Ectodermal cell (in vitro differentiated cells): ENCODE results near the gene TARM1.
"Not testable (repeated sequence)": the region's sequence is repeated elsewhere in the genome, so short reads cannot be mapped to it uniquely, and the experiment has no call there.

ENCODE experiments used
- H3K27ac ChIP-seq: 2 replicates; pipeline ENCODE4 v1.7.0; 2013; ENCODE audit warnings: mild to moderate bottlenecking, low read depth, low read length; ENCODE audit not compliant: insufficient read depth, poor library complexity, severe bottlenecking
- H3K27me3 ChIP-seq: 2 replicates; pipeline ENCODE4 v1.7.0; 2013; ENCODE audit warnings: mild to moderate bottlenecking, low read length; ENCODE audit not compliant: insufficient read depth, control insufficient read depth, poor library complexity, severe bottlenecking
- H3K36me3 ChIP-seq: one replicate; pipeline ENCODE4 v1.7.0; 2013; ENCODE audit warnings: low read length; ENCODE audit not compliant: control insufficient read depth, insufficient read depth
- H3K4me1 ChIP-seq: one replicate; pipeline ENCODE4 v1.7.0; 2013; ENCODE audit warnings: low read length; ENCODE audit not compliant: control insufficient read depth, insufficient read depth
- H3K4me3 ChIP-seq: 2 replicates; pipeline ENCODE4 v1.7.0; 2013; ENCODE audit warnings: low read depth, low read length, control low read depth; ENCODE audit not compliant: insufficient read depth
- H3K9me3 ChIP-seq: 2 replicates; pipeline ENCODE4 v1.7.0; 2013; ENCODE audit warnings: mild to moderate bottlenecking, low read length, moderate library complexity; ENCODE audit not compliant: control insufficient read depth
- WGBS, 2 experiments: methylation state at CpG; one replicate each; pipeline ENCODE4 v1.1.7; 2013; ENCODE audit warnings: missing lambda C conversion rate in 2 of 2; 5-methylcytosine and 5-hydroxymethylcytosine counted together

TARM1 gene

DNA sequence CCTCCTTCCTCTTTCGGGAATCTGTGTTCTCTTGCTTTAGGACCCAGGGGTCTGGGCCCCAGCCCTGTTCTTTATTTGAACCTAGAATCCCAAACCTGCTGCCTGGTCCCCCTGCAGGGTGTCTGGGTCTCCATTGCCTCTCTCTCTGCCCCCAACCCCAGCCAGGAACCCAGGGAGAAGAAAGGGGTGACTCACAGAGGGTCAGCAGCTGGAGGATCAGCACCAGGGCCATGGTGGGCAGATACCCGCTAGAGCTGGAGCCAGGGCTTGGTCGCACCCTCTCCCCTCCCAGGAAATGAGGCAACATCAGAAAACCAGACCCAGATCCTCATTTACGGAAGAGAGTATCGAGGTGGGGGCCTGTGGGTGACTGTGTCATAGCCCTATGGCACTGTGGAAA is 19.4 kb upstream of the TARM1 start, which contains the start of gene OSCAR:
Gene OSCAR (minus strand): TSS at position 243 of the 400 bp plus-strand sequence. CDS start 11 bp downstream, at position 232.
- peaks cover 1% of the 10 kb centered on the region for H3K36me3 ChIP-seq
- 88% methylated on average over 5 of the region's 5 CpGs for WGBS, 2 experiments
- no peak within 1 kb of the TSS for H3K27ac ChIP-seq
- H3K4me3 ChIP-seq, result no peak within 1 kb of the TSS
- no peaks in the 10 kb centered on the region for H3K9me3 ChIP-seq
- H3K4me1 ChIP-seq, result peaks cover 2% of the 10 kb centered on the region
- H3K27me3 ChIP-seq, result peaks cover 23% of the 10 kb centered on the region

DNA sequence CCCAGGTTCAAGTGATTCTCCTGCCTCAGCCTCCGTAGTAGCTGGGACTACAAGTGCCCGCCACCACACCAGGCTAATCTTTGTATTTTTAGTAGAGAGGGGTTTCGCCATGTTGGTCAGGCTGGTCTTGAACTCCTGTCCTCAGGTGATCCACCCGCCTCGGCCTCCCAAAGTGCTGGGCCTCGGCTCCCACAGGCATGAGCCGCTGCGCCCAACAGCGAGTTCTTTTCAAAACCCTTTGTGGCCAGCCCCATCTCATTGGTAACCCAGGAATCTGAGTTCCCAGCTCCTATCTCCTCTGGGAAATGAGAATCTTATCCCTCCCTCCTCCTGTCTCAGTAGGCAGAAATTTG is 18.7 kb upstream of the TARM1 start:
- H3K4me1 ChIP-seq, H3K9me3 ChIP-seq, H3K36me3 ChIP-seq, H3K27ac ChIP-seq, H3K4me3 ChIP-seq: not testable (repeated sequence)
- 80 to 83% methylated on average over 9 of the region's 9 CpGs for WGBS, 2 experiments
- H3K27me3 ChIP-seq, result peaks cover 30% of the 10 kb centered on the region

DNA sequence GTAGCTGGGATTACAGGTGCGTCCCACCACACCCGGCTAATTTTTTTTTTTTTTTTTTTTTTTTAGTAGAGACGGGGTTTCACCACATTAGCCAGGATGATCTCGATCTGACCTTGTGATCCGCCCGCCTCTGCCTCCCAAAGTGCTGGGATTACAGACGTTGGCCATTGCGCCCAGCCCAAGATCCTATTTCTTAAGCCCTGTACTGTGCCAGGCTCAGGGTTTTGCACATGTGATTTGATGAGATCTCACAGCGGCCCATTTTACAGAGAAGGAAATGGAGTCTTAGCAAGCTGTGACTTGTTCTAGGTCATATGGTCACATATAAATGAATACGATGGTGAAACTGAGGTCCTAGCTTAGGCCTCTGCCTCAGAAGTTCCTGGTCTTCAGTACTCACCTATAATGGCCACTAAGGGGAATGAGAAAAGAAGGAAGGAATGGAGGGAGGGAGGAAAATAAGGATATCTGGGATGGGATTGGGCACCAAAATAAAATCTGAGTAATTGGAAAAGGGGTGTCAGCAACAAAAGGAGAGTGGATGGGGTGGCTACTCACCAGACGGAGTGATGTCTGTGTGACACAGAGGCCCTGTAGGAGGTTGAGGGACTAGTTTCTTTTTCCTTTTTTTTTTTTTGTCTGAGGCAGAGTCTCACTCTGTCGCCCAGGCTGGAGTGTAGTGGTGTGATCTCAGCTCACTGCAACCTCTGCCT is 18.2 kb upstream of the TARM1 start:
- H3K27me3 ChIP-seq, result peaks cover 35% of the 10 kb centered on the region
- no peak overlapping the region for H3K27ac ChIP-seq
- H3K4me1 ChIP-seq, result peaks cover 2% of the 10 kb centered on the region
- H3K9me3 ChIP-seq, result no peaks in the 10 kb centered on the region
- no peak overlapping the region for H3K4me3 ChIP-seq
- no peaks in the 10 kb centered on the region for H3K36me3 ChIP-seq
- 89 to 90% methylated on average over 10 to 12 of the region's 12 CpGs for WGBS, 2 experiments

DNA sequence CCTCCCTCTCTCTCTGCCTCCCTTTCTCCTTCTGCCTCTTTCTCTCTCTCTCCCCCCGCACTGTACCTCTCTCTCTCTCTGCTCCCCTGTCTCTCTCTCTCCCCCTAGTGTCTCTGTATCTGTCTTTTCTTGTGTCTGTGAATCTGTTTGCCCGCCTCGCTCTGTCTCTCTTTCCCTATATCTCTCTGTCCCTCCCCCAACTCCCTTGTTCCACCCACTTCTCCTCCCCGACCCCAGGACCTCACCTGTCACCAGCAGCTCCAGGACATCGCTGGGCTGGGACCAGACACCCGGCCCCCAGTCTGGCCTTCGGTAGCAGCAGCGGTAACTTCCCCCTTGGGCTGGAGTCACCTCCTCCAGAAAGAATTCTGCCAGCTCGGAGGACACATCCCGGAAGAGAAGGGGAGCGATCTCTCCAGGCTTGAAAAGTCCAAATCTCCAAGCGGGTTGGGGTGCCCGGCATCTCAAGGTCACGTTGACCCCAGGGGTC is 15.5 kb upstream of the TARM1 start:
- Histone ChIP-seq H3K27me3 (peaks cover 37% of the 10 kb centered on the region), H3K4me3 (peak overlapping the region; percentile 14), H3K36me3 (no peaks in the 10 kb centered on the region), H3K27ac (no peak overlapping the region), H3K4me1 (peaks cover 2% of the 10 kb centered on the region), H3K9me3 (no peaks in the 10 kb centered on the region)
- WGBS, 2 experiments, result 8 to 15% methylated on average over 14 of the region's 14 CpGs

DNA sequence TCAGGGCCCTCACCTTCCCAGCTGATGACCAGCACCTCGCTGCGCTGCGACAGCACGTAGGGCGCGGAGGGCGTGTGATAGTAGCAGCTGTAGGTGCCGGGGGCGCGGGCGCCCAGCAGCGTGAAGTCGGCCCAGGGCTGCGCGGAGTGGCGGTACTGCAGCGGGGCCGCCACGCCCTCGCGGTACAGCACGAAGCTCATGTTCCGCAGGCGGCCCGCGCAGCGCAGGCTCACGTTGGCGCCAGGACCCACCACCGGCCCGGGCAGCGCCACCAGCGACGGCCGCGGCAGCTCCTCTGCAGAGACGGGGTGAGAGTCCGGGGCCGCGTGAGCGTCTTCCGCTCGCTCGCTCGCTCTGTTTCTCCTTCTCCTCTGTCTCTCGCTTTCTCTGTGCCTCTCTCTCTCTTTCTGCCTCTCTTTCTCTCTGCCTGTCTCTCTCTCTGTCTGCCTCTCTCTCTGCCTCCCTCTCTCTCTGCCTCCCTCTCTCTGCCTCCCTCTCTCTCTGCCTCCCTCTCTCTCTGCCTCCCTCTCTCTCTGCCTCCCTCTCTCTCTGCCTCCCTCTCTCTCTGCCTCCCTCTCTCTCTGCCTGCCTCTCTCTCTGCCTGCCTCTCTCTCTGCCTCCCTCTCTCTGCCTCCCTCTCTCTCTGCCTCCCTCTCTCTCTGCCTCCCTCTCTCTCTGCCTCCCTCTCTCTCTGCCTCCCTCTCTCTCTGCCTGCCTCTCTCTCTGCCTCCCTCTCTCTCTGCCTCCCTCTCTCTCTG is 14.9 kb upstream of the TARM1 start:
- not testable (repeated sequence) for H3K27ac ChIP-seq, H3K4me1 ChIP-seq, H3K36me3 ChIP-seq, H3K9me3 ChIP-seq
- WGBS, 2 experiments, result 1% methylated on average over 46 of the region's 46 CpGs
- Histone ChIP-seq H3K27me3 (peaks cover 37% of the 10 kb centered on the region), H3K4me3 (peak overlapping the region; percentile 33)

DNA sequence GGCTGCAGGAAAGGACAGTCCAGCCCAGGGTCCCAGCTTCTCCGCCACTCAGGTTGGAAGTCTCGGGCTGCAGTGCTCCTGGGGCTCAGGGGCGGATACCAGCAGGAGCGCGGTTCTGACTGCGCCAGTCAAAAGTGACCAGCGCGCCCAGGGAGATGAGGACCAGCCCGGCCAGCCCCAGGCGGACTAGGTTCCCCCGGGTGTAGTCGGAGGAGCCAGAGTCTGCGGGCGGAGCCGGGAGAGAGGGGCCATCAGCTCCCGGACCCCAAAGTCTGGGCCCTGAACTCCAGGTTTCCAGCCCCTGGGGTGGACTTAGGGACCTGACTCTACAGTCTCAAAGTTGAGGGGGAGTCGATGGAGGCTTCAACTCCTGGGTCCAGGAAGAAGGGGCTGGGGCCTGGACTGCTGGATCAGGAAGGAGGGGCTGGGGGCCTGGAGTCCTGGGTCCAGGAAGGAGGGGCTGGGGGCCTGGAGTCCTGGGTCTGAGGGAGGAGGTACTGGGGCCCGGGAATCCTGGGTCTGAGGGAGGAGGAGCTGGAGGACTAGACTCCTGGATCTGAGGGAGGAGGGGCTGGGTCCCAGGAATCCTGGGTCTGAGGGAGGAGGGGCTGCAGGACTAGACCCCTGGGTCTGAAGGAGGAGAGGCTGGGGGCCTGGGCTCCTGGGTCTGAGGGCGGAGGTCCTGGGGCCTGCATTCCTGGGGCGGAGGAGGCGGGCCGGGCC is 14.1 kb upstream of the TARM1 start:
- H3K36me3 ChIP-seq, result no peaks in the 10 kb centered on the region
- H3K27ac ChIP-seq, result no peak overlapping the region
- WGBS, 2 experiments, result 73 to 75% methylated on average over 22 of the region's 22 CpGs
- peaks cover 2% of the 10 kb centered on the region for H3K4me1 ChIP-seq
- peaks cover 37% of the 10 kb centered on the region for H3K27me3 ChIP-seq
- peak overlapping the region; percentile 33 for H3K4me3 ChIP-seq
- no peaks in the 10 kb centered on the region for H3K9me3 ChIP-seq

GRCh38 chr19:54094426-54095000 is 13.3 kb upstream of the TARM1 start:
- no peaks in the 10 kb centered on the region for H3K36me3 ChIP-seq

DNA sequence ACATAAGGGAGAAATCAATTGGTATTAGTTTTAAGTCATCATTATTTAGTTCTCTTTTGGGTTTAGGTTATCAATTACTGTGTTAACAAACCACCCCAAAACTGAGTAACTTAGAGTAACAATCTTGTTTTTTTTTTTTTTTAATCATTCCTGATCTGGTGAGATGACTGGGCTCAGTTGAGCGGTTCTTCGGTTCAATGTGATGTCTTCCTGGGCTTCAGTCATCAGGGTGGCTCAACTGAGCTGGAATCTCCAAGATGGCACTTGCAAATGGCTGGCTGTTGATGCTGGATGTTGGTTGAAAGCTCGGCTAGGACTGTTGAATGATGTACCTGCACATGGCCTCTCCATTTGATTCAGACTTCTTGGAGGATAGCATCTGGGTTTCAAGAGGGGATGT is 3.2 kb upstream of the TARM1 start:
- no peak overlapping the region for H3K27ac ChIP-seq
- H3K27me3 ChIP-seq, result no peaks in the 10 kb centered on the region
- H3K4me3 ChIP-seq, result no peak overlapping the region
- H3K9me3 ChIP-seq, result no peaks in the 10 kb centered on the region
- no peaks in the 10 kb centered on the region for H3K4me1 ChIP-seq
- 93 to 95% methylated on average over 3 of the region's 3 CpGs for WGBS, 2 experiments
- H3K36me3 ChIP-seq, result no peaks in the 10 kb centered on the region

More at GRCh38 chr19:54094426-54095000, 13.3 kb upstream of the TARM1 start:
- Histone ChIP-seq H3K27ac (no peak overlapping the region), H3K4me3 (no peak overlapping the region), H3K9me3 (no peaks in the 10 kb centered on the region), H3K4me1 (peaks cover 2% of the 10 kb centered on the region), H3K27me3 (peaks cover 37% of the 10 kb centered on the region)
- 92 to 93% methylated on average over 17 of the region's 17 CpGs for WGBS, 2 experiments

- no peak overlapping the region for H3K4me3 ChIP-seq
These were observed 3.8 kb downstream of the TARM1 start for GRCh38 chr19:54077334-54077733.

DNA sequence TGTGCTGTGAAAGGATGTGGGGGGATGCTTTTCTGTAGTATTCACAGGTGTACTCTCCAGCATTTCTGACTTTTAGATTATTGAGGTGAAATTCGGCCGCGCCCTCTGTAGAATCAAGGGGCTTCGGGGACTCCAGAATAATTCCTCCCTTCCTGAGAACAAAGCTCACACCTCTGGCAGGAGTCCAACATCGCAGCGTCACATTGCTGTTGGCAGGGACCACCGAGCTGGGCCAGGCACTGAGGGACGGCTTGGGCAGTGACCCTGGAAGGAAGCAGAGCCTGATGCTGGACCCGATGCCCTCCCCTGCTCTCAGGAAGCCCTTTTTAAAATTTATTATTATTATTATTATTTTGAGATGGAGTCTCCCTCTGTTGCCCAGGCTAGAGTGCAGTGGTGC is 6.3 kb downstream of the TARM1 start:
- no peaks in the 10 kb centered on the region for H3K36me3 ChIP-seq
- H3K27me3 ChIP-seq, result no peaks in the 10 kb centered on the region
- H3K9me3 ChIP-seq, result no peaks in the 10 kb centered on the region
- WGBS, 2 experiments, result 91 to 93% methylated on average over 8 to 9 of the region's 9 CpGs
- H3K27ac ChIP-seq, result no peak overlapping the region
- H3K4me1 ChIP-seq, result no peaks in the 10 kb centered on the region
- H3K4me3 ChIP-seq, result no peak overlapping the region

More at GRCh38 chr19:54077334-54077733, 3.8 kb downstream of the TARM1 start:
- Histone ChIP-seq H3K9me3 (no peaks in the 10 kb centered on the region), H3K27me3 (no peaks in the 10 kb centered on the region), H3K27ac (no peak overlapping the region), H3K36me3 (no peaks in the 10 kb centered on the region), H3K4me1 (no peaks in the 10 kb centered on the region)
- WGBS, 2 experiments, result 93 to 95% methylated on average over 3 to 5 of the region's 5 CpGs
